ENCODE results near the gene PTRH1. TPM values are rescaled to one million over a fixed set of nuclear protein-coding genes. Genes with fewer than 3 reads are reported as not detected.

Gene PTRH1
- total RNA-seq, 1 donor from 2014 or later = 21.8 TPM

Other genes starting within 250 kb of the PTRH1 start
- gene STXBP1, start 103.4 kb downstream of the PTRH1 start, total RNA-seq = 10.8 and 37.5 TPM in 2 replicates
- gene CFAP157, start 8.7 kb downstream of the PTRH1 start, total RNA-seq = 0.10 TPM in 1 of 2 replicates, not detected in the other
- gene TTC16, start 416 bp upstream of the PTRH1 start, total RNA-seq = 0.10 TPM in 1 of 2 replicates, not detected in the other
- gene TOR2A, start 19.6 kb upstream of the PTRH1 start, total RNA-seq = 3.3 and 6.4 TPM in 2 replicates
- gene SH2D3C, start 63.0 kb upstream of the PTRH1 start, total RNA-seq = 0.05 and 0.17 TPM in 2 replicates
- gene CDK9, start 70.4 kb upstream of the PTRH1 start, total RNA-seq = 43.6 and 69.1 TPM in 2 replicates
- 75.2 and 136 TPM in 2 replicates for gene FPGS, start 87.2 kb upstream of the PTRH1 start, total RNA-seq
- gene ENG, start 139.0 kb upstream of the PTRH1 start, total RNA-seq = 0.87 and 6.8 TPM in 2 replicates
- gene AK1, start 162.0 kb upstream of the PTRH1 start, total RNA-seq = 37.3 and 43.8 TPM in 2 replicates
- gene ST6GALNAC6, start 183.9 kb upstream of the PTRH1 start, total RNA-seq = 23.1 and 30.5 TPM in 2 replicates
- gene ST6GALNAC4, start 201.4 kb upstream of the PTRH1 start, total RNA-seq = 31.8 and 33.0 TPM in 2 replicates
- gene PIP5KL1, start 215.1 kb upstream of the PTRH1 start, total RNA-seq = 0.65 and 2.1 TPM in 2 replicates
- gene DPM2, start 222.2 kb upstream of the PTRH1 start, total RNA-seq = 6.4 and 7.1 TPM in 2 replicates